Body of pancreas (tissue), 4 donors: ENCODE data around the gene PIRT.

ENCODE experiments used
- POLR2A ChIP-seq, 3 donors: fragments of 450-650 bp; IDR thresholded peaks; one replicate each; pipeline ENCODE4 v1.6.1; 2016; ENCODE audit warnings: antibody characterized with exemption in 3 of 3, mild to moderate bottlenecking in 2 of 3
- TF ChIP-seq, protein P1 (sequence below), 7 experiments: fragments of 450-650 bp in 4 of 7; fragments of 200-600 bp in 3 of 7; sonication (generic) in 3 of 7; IDR thresholded peaks; one replicate each; pipeline ENCODE4 v1.5.1; 2016 to 2019; ENCODE audit warnings: antibody characterized with exemption in 7 of 7

DNA sequence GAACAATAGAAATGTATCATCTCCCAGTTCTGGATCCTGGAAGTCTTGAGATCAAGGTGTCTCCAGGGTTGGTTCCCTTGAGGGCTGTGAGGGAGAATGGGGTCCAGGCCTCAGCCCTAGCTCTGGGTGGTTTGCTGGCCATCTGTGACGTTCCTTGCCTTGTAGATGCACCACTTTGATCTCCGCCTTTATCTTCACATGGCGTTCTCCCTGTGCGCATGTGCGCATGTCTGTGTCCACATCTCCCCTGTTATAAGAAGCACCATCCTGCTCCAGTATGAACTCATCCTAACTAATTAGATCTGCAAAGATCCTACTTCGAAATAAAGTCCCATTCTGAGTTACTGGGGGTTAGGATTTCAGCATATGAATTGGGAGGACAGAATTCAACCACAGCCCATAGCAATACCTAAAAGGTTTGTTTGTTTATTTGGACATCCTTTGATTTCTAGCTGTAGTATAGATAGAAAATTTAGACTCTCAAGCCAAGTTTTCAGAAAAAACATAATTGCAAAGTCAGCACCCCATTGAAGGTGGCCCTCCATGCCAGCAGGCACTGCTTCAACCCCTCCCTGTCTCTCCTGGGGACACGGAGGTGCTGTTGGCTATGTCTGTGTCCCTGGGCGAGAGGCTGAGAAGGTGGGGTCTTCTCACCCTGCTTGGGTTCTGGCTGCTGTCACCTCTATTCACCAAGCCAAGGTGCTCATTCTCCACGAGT, 31.2 kb downstream of the PIRT start:
- TF ChIP-seq, protein P1, sequence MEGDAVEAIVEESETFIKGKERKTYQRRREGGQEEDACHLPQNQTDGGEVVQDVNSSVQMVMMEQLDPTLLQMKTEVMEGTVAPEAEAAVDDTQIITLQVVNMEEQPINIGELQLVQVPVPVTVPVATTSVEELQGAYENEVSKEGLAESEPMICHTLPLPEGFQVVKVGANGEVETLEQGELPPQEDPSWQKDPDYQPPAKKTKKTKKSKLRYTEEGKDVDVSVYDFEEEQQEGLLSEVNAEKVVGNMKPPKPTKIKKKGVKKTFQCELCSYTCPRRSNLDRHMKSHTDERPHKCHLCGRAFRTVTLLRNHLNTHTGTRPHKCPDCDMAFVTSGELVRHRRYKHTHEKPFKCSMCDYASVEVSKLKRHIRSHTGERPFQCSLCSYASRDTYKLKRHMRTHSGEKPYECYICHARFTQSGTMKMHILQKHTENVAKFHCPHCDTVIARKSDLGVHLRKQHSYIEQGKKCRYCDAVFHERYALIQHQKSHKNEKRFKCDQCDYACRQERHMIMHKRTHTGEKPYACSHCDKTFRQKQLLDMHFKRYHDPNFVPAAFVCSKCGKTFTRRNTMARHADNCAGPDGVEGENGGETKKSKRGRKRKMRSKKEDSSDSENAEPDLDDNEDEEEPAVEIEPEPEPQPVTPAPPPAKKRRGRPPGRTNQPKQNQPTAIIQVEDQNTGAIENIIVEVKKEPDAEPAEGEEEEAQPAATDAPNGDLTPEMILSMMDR (IDR thresholded peaks at IDR 0.05): no peak
- no peak for TF ChIP-seq POLR2A (IDR thresholded peaks at IDR 0.05)
